Stimulated activated CD4-positive, alpha-beta T cell treated with anti-CD3 and anti-CD28 coated beads, Interleukin-12 subunit alpha, Interleukin-12 subunit beta, amount 100 ng/mL, for 24 hours (primary cell): ENCODE measurements around the gene TUBB4B.
"Not testable (repeated sequence)": the region's sequence is repeated elsewhere in the genome, so short reads cannot be mapped to it uniquely, and the experiment has no call there.

Source experiments
- DNase-seq, 2 experiments: peaks; one replicate each; pipeline ENCODE4 v3.0.0-alpha.2; 2020; ENCODE audit warnings: low read depth in 2 of 2

TUBB4B gene

DNA sequence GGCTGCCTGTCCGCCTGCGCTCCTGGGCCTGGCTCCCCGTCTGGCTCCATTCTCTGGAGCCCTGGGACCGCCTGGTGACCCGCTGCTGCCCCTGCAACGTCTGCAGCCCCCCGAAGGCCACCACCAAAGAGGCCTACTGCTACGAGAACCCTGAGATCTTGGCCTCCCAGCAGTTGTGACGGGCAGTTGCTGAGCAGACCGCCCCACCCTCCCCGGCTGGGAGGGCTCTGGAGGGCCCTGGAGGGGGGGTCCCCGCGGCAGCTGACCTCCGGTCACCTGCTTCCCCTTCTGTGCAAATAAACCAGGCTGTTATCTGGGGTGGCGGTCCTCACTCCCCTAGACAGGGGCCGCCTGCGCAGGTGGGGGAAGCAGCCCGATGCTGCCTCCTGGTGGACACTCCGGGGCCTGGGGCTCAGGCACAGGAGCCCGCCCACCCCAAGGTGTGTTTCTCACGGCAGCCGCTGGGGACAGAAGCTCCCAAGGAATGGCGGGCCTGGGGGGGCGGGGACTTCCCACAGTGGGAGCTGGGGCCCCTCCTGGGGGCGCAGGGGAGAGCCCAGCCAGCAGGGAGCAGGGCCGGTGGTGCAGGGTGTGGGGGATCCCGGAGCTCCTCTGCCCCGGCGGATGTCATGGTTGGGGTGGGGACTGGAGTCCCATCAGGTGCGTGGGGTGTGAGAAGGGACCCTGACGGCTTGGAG, 4.7 kb upstream of the TUBB4B start:
- peak; percentile 79 to 93 for DNase-seq

DNA sequence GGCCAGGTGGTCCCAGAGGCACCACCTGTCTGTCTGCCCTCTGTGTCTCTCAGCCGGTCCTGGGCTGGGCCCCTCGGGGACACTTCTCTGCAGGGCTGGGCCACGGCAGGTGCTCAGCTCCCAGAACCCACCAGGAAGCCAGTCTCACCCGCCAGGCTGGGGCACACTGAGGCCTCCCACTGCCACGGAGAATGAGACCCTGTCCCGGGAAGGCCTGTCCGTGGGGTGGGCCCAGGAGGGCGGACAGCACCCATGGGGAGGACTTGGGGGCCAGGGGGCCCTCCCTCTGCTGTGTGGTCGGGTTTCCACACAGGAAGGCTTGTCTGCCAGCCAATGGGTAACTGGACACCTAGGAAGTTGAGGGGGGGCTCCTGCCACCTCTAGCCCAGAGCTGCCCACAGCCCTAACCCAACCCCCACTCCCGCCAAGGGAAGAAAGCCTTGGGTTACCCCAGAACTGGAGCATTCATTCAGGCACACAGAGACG, 4.1 kb upstream of the TUBB4B start:
- no peak for DNase-seq

DNA sequence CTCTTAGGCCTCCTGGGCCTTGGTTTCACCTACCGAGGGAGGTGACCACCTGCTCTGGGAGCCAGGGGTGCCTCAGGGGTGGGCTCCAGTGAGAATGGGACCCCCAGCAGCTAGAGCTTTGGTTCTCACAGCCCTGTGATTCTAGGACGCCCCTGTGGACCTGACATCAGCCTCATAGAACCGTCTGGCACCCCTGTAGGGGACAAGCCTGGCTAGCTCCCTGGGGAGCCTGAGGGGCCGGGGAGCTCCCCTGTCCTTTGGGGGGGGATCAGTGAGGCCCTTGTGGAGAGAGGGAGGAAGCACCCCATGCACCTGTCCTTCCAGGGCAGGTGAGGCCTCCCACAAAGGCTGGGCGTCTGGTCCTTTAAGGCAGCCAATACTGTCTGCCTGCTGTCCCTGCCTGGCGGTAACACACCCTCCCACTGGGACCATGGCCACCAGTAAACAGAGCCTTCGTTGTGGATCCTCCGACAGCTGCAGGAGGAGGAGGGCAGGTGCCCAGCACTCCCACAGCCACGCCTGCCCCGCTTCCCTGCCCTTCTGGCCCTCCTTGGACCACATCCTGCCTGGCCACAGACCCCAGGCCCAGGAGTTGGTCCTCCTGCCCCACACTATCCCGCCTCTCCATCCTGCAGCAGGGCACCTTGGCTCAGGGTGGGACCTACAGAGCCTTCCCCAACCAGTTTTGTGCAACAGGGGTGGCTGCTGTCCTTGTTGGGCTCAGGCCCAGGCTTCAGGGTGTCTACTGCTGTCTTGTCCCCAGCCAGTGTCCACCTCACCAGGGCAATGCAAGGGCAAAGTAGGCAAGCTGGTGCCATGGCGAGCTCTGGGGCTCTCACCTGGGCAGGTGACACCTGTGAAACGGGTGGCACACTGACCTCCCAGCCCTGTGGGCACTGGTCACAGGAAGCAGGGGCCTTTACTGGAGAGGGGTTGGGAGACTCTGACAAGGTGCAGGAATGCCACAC, 3.0 kb upstream of the TUBB4B start:
- no peak for DNase-seq

DNA sequence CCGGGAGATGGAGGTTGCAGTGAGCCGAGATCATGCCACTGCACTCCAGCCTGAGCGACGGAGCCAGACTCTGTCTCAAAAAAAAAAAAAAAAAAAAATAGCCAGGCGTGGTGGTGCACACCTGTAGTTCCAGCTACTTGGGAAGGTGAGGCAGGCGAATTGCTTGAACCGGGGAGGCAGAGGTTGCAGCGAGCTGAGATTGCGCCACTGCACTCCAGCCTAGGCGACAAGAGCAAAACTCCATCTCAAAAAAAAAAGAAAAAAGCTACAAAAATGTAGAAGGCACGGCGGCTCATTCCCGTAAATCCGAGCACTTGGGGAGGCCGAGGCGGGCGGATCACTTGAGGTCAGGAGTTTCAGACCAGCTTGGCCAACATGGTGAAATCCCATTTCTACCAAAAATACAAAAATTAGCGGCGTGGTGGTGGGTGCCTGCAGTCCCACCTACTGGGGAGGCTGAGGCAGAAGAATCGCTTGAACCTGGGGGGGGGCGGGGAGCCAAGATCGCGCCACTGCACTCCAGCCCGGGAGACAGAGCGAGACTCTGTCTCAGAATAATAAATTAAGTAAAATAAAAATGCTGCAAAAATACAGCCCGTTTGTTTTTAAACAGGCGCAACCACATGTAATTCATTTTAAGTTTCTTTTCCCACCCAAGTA, 1.4 kb upstream of the TUBB4B start:
- DNase-seq: not testable (repeated sequence)

DNA sequence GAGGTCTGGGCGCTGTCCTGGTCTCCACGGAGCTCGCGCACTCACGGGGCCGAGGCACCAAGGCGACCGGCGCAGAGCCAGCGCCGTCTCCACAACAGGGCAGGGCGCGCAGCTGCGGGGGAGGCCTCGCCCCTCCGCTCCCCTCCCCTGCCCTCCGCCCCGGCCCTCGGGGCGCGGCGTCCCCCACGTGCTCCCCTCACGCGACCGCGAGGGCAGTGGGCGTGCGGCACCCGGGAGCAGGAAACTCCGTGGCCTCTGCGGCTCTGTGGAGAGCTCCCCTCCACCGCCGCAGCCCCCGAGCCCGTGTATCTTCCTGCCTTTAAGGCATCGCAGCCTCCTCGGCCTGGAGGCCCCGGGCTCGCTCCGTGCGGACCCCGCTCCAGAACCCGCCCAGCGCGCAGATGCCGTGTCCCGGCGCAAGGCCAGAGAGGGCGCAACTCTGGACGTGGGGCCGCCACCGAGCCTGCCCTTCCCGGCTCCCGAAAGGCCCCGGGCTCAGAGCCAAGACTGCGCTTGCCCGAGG, 708 bp upstream of the TUBB4B start:
- peak in 1 of 2 experiments; percentile 58 for DNase-seq

DNA sequence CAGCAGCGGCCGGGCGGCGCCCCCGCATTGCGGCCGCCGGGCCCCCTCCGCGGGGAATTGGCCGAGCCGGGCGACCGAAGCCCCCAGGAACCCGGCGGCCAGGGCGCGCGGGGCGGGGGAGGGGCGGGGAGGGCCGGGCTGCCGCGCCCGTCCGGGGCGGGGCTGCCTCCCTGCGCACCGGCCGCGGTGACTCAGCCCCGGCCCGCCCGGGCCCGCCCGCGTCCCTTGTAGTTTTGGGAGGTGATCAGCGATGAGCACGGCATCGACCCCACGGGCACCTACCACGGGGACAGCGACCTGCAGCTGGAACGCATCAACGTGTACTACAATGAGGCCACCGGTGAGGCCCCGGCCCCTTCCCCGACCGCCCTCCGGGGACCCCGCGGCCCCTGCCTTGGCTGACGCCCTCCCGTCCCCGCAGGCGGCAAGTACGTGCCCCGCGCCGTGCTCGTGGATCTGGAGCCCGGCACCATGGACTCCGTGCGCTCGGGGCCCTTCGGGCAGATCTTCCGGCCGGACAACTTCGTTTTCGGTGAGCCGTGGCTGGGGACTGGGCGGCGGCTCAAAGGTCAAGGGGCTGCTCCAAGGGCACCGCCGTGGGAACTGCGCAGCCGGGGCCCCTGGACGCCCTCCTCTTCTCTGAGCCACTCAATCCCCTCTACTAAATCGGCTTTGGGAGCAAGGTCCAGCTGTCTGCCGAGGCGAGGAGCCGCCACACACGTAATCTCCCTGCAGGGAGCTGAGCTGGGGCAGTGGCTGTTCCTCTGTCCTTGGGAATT, 592 bp downstream of the TUBB4B start:
- peak; percentile 32 to 41 for DNase-seq

DNA sequence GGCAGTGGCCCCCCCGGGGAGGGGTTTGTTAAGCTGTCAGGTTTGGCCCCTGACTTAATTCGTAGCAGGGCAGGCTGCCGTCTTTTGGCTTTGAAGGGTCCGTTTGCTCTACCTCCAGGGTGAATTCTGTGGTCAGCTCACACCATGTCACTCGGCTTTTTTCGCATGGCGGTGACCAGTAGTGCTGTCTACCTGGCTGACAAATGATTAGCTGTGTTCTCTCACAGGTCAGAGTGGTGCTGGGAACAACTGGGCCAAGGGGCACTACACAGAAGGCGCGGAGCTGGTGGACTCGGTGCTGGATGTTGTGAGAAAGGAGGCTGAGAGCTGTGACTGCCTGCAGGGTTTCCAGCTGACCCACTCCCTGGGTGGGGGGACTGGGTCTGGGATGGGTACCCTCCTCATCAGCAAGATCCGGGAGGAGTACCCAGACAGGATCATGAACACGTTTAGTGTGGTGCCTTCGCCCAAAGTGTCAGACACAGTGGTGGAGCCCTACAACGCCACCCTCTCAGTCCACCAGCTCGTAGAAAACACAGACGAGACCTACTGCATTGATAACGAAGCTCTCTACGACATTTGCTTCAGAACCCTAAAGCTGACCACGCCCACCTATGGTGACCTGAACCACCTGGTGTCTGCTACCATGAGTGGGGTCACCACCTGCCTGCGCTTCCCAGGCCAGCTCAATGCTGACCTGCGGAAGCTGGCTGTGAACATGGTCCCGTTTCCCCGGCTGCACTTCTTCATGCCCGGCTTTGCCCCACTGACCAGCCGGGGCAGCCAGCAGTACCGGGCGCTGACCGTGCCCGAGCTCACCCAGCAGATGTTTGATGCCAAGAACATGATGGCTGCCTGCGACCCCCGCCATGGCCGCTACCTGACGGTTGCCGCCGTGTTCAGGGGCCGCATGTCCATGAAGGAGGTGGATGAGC, 1.4 kb downstream of the TUBB4B start:
- DNase-seq: no peak

DNA sequence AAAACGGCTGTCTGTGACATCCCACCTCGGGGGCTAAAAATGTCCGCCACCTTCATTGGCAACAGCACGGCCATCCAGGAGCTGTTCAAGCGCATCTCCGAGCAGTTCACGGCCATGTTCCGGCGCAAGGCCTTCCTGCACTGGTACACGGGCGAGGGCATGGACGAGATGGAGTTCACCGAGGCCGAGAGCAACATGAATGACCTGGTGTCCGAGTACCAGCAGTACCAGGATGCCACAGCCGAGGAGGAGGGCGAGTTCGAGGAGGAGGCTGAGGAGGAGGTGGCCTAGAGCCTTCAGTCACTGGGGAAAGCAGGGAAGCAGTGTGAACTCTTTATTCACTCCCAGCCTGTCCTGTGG, 2.2 kb downstream of the TUBB4B start:
- DNase-seq: not testable (repeated sequence)

DNA sequence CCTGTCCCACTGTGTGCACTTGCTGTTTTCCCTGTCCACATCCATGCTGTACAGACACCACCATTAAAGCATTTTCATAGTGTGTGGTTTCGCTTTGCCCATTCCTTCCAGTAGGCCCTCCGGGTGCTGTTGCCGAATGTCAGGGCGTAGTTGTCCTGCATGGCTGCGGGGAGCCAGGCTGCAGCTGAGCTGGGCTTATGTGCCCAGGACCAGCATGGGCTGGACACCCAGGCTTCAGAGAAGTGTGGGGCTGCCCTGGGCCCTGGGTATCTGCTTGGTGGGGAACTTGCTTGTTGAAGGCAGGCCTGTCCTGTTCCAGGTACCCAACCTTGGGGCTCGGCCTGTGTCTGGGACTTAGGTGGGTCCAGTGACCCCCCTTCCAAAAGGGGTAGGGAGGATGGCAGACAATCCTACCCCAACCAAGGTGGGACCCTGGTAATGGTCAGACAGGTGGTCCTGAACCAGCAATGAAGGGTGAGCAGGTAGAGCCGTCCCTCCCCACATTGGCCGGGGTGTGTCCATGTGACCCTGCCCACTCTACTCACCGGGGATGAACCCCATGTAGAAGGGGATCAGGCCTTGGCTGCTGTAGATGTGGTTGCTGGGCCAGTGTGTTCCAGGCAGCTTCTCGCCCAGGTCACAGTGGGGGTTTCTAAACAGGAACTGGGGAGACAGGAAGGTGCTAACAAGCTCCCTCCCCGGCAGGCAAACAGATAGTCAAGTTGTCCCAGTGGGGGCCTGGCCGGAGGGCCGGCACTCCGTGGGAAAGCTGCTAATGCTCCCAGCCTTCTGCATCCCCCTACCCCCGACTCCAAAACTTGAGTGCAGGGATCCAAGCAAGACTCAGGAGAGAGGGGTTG, 2.8 kb downstream of the TUBB4B start:
- DNase-seq: no peak

DNA sequence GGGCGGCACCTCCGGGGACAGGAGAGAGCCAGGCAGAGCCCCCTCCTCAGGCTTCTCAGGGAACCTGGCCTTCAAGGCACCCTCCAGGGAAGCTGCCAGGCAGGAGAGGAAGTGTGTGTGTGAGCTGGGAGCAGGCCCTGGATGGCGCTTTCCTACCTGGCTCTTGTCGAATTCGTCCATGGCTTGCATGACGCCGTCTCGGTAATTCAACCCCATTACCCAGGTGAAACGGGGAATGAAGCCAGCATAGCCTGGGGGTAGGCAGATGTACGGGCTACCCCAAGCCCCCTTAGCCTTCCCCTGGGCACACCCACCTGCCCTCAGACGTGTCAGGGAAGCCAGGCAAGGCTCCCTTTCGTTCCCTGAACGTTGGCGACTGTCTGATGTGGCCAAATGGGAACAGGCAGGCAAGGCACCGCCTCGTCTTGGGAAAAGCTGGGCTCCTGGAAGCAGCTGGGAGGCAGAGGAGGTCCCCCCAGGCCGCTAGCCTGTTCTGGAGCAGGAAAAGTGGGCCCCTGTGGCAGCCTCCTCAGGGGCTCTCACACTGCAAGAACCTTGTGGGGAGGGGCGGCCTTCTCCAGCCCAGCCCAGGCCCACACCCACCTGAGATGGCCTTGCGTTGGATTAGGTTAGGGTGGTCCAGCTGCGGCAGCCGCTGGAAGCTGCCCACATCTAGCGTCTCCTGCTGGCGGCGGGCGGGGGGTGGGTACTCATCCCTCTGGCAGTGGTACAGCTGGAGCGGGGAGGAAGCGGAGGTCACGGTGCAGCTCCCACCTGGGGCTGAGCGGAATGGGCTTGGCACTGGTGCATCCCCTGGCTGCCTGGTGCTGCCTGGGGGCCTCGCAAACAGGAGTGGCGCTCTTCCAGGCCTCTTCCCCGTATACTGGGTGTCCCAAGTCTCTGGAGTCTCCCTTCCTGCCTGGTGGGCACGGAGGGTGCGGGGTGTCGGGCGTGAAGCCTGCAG, 3.7 kb downstream of the TUBB4B start:
- no peak for DNase-seq

DNA sequence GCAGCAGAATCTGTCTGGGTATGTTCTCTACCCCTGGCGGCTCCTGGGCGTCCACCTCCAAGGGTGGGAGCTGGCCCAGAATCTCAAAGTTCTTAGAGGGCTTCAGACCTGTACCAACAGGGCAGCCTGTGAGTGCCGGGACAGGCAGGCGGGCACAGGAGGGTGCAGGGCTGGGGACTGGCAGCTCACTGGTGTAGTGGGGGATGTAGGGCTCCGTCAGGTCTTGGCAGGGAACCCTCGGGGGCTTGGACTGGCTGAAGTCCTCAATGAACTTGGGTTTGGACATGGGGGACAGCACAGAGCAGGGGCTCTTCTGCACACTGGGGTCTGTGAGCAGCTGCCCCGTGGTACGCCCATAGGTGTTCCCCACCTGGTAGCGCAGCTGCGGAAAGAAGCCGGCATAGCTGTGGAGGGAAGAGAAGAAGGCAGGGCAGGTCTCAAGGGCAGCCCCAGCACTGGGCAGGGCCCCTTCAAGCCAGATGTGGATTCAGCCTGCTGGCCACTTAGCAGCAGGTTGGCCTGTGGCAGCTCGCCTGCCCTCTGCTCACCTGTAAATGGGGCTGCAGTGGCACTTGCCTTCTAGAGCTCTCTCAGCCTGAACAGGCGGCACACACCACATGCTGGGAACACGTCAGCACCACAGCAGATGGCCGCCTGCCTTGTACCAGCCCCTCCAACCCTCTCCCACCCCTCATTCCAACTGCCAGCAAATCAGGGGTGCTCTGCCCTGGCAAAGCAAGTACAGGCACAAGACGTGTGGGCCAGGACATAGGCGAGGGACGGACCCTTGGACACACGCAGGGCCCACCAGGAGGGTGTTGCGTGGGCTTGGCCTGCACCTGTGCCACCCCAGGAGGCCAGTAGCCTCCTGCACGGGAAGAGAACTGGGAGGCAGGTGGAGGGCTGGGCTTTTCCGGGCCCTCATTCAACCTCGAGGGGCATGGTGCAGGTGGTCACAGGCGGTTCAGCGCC, 4.6 kb downstream of the TUBB4B start:
- no peak for DNase-seq

DNA sequence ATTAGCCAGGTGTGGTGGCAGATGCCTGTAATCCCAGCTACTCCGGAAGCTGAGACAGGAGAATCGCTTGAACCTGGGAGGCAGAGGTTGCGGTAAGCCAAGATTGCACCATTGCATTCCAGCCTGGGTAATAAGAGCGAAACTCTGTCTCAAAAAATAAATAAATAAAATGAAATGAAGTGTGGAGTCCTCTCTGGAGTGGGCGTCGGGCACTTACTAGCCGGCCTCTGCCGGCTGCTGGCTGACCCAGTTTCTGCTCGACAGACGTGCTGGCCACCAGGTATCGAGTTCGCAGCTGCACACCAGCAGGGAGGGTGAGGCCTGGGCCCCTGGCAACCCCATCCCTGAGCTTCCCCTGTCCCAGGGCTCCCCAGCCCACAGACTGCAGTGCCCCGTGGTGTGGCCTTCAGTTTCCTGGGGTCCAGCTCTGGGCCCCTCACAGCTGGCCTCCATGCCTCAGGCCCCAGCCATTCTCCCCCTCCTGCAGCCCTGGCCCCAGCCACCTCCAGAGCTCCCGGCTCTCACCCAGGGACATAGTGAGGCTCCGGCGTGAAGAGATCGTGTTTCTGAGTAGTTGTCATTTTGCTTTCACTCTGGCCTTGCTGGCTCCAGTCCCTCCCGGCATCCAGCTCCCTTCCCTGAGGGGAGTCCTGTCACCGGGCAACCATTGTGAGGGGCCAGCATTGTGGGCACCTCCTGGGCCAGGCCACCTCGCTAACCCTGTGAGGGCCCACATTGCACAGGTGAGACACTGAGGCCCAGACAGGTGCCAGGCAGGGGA, 6.2 kb downstream of the TUBB4B start:
- DNase-seq: no peak

DNA sequence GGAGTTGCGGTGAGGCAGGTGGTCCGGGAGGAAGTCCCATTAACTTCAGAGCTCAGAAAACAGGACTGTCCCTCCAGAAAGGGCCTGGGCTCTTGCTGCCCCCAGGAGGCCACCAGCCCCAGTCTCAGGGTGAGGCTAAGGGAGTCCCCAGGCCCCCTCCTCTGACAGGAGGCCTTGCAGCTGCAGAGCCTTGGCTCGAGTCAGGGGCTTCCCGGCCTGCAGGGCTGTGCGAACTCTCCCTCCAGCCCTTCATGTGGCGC, 6.8 kb downstream of the TUBB4B start:
- no peak for DNase-seq

DNA sequence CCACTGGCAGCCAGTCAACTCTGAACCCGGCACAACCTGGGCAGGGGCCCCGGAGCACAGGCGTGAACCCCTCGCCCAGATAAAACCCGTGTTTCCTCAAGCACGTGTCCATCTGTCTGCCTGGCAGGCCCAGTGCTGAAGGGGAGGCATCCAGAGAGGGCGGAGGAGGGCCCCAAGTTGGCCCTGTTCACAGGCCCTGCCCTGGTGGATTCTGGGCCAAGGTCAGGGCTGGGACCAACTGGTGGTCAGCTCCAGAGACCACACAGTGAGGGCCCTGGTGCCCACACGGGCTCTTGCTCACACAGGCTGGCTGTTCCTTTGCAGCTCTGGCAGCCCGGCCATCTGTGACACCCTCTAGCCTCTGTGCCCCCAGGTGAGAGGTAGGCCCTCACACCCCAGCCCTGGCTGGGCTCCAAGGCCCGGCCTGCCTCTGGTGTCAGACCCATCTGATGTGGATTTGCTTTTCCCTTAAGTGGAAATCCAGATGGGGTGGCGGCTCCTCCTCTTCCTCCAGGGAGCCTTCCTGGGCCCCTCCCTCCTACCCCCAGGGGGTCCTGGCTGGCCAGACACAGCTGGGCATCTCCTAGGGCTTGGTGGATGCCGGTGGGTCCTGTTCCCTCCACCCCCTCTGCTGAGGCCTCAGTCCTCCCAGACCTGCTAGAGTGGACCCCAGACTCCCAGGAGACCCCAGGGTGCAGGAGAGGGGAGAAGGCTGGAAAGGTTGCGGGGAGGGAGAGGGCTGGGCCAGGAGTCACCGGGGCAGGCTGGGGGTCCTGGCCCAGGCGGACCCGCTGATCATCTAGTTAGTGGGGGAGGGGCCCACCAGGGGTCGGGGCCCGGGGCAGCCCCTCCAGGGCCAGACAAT, 9.5 kb downstream of the TUBB4B start:
- DNase-seq: no peak

DNA sequence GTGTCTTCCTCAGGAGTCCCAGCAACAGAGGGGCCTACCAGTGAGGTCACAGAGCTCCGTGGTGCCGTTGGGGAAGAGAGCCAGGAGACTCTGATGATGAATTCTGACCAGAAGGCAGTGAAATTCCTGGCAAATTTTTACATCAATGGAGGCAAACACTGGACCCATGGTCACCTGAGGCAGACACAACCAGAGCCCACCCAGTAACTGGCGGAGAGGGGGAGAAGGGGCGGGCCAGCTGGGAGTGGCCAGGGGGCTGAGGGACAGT, 10.0 kb downstream of the TUBB4B start, which contains the start of gene STPG3:
STPG3 (plus strand) TSS at position 93 of the 268 bp plus-strand sequence; CDS start at position 94, 1 bp downstream.
- DNase-seq: no peak
